WTC11 (cell line): Measurements from ENCODE around the gene MVK. TPM values are rescaled to one million over a fixed set of nuclear protein-coding genes. Genes with fewer than 3 reads are reported as not detected.

Experiments used
- ATAC-seq: fragments of 200-7000 bp; cut with Tn5 transposase; 2 replicates; pipeline ENCODE4 v1.10.0; 2021; ENCODE audit warnings: mild to moderate bottlenecking, moderate library complexity
- CTCF ChIA-PET: fragments of 300-600 bp; sonication (Branson Sonifier 250); formaldehyde crosslinking; loops from one replicate; lab custom pipeline; 2021; ENCODE audit warnings: antibody characterized with exemption; lab: Charles Lee
- POLR2A ChIA-PET: fragments of 350-600 bp; sonication (Branson Sonifier 250); formaldehyde crosslinking; loops from one replicate; lab custom pipeline; 2021; ENCODE audit warnings: antibody characterized with exemption; lab: Charles Lee
- DNase-seq: peaks from one replicate; pipeline ENCODE4 v3.0.0; 2021; ENCODE audit warnings: low spot score
- H3K27ac Mint-ChIP-seq: 2 replicates; pipeline ENCODE4 v1.8.0; 2021; ENCODE audit warnings: mixed read lengths
- H3K27me3 Mint-ChIP-seq: 2 replicates; pipeline ENCODE4 v1.8.0; 2021; ENCODE audit warnings: low read depth, mild to moderate bottlenecking, moderate library complexity, mixed read lengths
- H3K36me3 Mint-ChIP-seq: 2 replicates; pipeline ENCODE4 v1.8.0; 2021; ENCODE audit warnings: mixed read lengths
- H3K4me1 Mint-ChIP-seq: 2 replicates; pipeline ENCODE4 v1.8.0; 2022; ENCODE audit warnings: mixed read lengths
- H3K4me3 Mint-ChIP-seq: 2 replicates; pipeline ENCODE4 v1.8.0; 2021; ENCODE audit warnings: mild to moderate bottlenecking, moderate library complexity, mixed read lengths
- H3K9me3 Mint-ChIP-seq: 2 replicates; pipeline ENCODE4 v1.8.0; 2021; ENCODE audit warnings: mixed read lengths
- ATF1 ChIP-seq: sonication (generic); formaldehyde crosslinking; IDR thresholded peaks from 2 replicates; pipeline ENCODE4 v1.8.1; 2023; ENCODE audit warnings: mild to moderate bottlenecking, moderate library complexity, missing genetic modification reagents
- CBFB ChIP-seq: sonication (generic); formaldehyde crosslinking; IDR thresholded peaks from 2 replicates; pipeline ENCODE4 v1.8.1; 2022; ENCODE audit warnings: mild to moderate bottlenecking, low read depth, missing genetic modification reagents
- CREM ChIP-seq: sonication (generic); formaldehyde crosslinking; IDR thresholded peaks from 2 replicates; pipeline ENCODE4 v1.8.1; 2022; ENCODE audit warnings: mild to moderate bottlenecking, missing genetic modification reagents, moderate library complexity
- FOXJ3 ChIP-seq: sonication (generic); formaldehyde crosslinking; IDR thresholded peaks from 2 replicates; pipeline ENCODE4 v1.9.0; 2021; ENCODE audit warnings: missing genetic modification reagents, mild to moderate bottlenecking, borderline replicate concordance
- FOXK1 ChIP-seq: sonication (generic); formaldehyde crosslinking; IDR thresholded peaks from 2 replicates; pipeline ENCODE4 v1.8.0; 2022; ENCODE audit warnings: mild to moderate bottlenecking, moderate library complexity, missing genetic modification reagents
- GABPB1 ChIP-seq: sonication (generic); formaldehyde crosslinking; IDR thresholded peaks from 2 replicates; pipeline ENCODE4 v1.8.1; 2023; ENCODE audit warnings: mild to moderate bottlenecking, missing genetic modification reagents
- GTF2I ChIP-seq: fragments of 250-450 bp; sonication (Bioruptor Pico); conservative IDR thresholded peaks from 2 replicates; pipeline ENCODE4 v1.4.0; 2021; ENCODE audit warnings: mild to moderate bottlenecking
- JAZF1 ChIP-seq: fragments of 250-450 bp; sonication (Bioruptor Pico); IDR thresholded peaks from 2 replicates; pipeline ENCODE4 v1.9.0; 2021; ENCODE audit warnings: moderate library complexity, mild to moderate bottlenecking, inconsistent platforms
- JUN ChIP-seq: sonication (generic); formaldehyde crosslinking; IDR thresholded peaks from 2 replicates; pipeline ENCODE4 v1.8.0; 2023; ENCODE audit warnings: mild to moderate bottlenecking, missing genetic modification reagents
- MXD4 ChIP-seq: fragments of 250-450 bp; sonication (Bioruptor Pico); IDR thresholded peaks from 2 replicates; pipeline ENCODE4 v1.8.0; 2021; ENCODE audit warnings: mild to moderate bottlenecking, moderate library complexity, borderline replicate concordance
- NFATC4 ChIP-seq: fragments of 250-450 bp; sonication (Bioruptor Pico); IDR thresholded peaks from 2 replicates; pipeline ENCODE4 v1.9.0; 2021; ENCODE audit warnings: mild to moderate bottlenecking
- NR1H2 ChIP-seq: sonication (generic); formaldehyde crosslinking; IDR thresholded peaks from 2 replicates; pipeline ENCODE4 v1.9.0; 2021; ENCODE audit warnings: mild to moderate bottlenecking, moderate library complexity, missing genetic modification reagents
- TCF7 ChIP-seq: sonication (generic); formaldehyde crosslinking; IDR thresholded peaks from 2 replicates; pipeline ENCODE4 v1.8.0; 2022; ENCODE audit warnings: mild to moderate bottlenecking, low read depth, missing genetic modification reagents, moderate library complexity
- ZNF232 ChIP-seq: sonication (generic); formaldehyde crosslinking; IDR thresholded peaks from 2 replicates; pipeline ENCODE4 v1.8.0; 2022; ENCODE audit warnings: mild to moderate bottlenecking, missing genetic modification reagents
- ZNF317 ChIP-seq: sonication (generic); formaldehyde crosslinking; IDR thresholded peaks from 2 replicates; pipeline ENCODE4 v1.8.1; 2023; ENCODE audit warnings: low read depth, mild to moderate bottlenecking, moderate library complexity, missing genetic modification reagents, borderline replicate concordance
- ZNF396 ChIP-seq: fragments of 250-450 bp; sonication (Bioruptor Pico); IDR thresholded peaks from 2 replicates; pipeline ENCODE4 v1.8.0; 2021; ENCODE audit warnings: mild to moderate bottlenecking, moderate library complexity, borderline replicate concordance
- ZNF416 ChIP-seq: fragments of 250-450 bp; sonication (Bioruptor Pico); IDR thresholded peaks from 2 replicates; pipeline ENCODE4 v1.9.0; 2021; ENCODE audit warnings: mild to moderate bottlenecking, inconsistent platforms
- total RNA-seq: library from RNA; stranded (reverse); gene quantifications from 3 replicates; pipeline ENCODE4 v1.2.3, GENCODE V29; 2021
- TF ChIP-seq, protein P1 (sequence below): sonication (generic); formaldehyde crosslinking; IDR thresholded peaks from 2 replicates; pipeline ENCODE4 v1.8.1; 2023; ENCODE audit warnings: mild to moderate bottlenecking, missing genetic modification reagents, moderate library complexity
- TF ChIP-seq, protein P2 (sequence below): sonication (generic); formaldehyde crosslinking; IDR thresholded peaks from 2 replicates; pipeline ENCODE4 v1.8.1; 2022; ENCODE audit warnings: mild to moderate bottlenecking, missing genetic modification reagents, moderate library complexity, borderline replicate concordance
- TF ChIP-seq, protein P3 (sequence below): fragments of 200-600 bp; IDR thresholded peaks from 2 replicates; pipeline ENCODE4 v1.8.0; 2022; ENCODE audit warnings: antibody characterized with exemption
- TF ChIP-seq, protein P4 (sequence below): sonication (generic); formaldehyde crosslinking; IDR thresholded peaks from 2 replicates; pipeline ENCODE4 v1.8.1; 2022; ENCODE audit warnings: mild to moderate bottlenecking, moderate library complexity, missing genetic modification reagents
- TF ChIP-seq, protein P5 (sequence below): sonication (generic); formaldehyde crosslinking; IDR thresholded peaks from 2 replicates; pipeline ENCODE4 v1.8.0; 2022; ENCODE audit warnings: missing genetic modification reagents

The MVK gene
- total RNA-seq, 1 experiment from 2014 or later: 13.2 TPM

DNA sequence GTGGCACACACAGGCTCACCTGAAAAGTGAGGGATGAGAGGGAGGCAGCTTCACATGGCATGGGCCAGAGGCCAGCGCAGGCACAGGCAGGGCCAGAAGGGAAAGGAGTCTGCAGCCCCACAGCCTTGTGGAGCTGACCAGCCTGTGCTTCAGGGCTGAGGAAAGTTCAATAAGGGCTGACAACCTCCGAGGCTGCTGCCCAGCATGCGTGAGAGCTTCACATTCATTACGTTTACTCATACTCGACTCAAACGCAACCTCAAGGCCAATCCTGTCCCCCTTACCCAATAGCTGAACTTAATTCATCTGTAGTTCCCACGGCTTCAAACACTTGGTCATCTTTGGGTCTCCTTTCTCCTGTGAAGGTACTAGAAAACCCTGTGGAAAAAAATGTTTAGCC is 5.1 kb upstream of the MVK start (continued):
- TF ChIP-seq, protein P1, sequence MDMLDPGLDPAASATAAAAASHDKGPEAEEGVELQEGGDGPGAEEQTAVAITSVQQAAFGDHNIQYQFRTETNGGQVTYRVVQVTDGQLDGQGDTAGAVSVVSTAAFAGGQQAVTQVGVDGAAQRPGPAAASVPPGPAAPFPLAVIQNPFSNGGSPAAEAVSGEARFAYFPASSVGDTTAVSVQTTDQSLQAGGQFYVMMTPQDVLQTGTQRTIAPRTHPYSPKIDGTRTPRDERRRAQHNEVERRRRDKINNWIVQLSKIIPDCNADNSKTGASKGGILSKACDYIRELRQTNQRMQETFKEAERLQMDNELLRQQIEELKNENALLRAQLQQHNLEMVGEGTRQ: no peak
- TF ChIP-seq GABPB1 (CRISPR knock-in tag): no peak
- no peak for TF ChIP-seq GTF2I

DNA sequence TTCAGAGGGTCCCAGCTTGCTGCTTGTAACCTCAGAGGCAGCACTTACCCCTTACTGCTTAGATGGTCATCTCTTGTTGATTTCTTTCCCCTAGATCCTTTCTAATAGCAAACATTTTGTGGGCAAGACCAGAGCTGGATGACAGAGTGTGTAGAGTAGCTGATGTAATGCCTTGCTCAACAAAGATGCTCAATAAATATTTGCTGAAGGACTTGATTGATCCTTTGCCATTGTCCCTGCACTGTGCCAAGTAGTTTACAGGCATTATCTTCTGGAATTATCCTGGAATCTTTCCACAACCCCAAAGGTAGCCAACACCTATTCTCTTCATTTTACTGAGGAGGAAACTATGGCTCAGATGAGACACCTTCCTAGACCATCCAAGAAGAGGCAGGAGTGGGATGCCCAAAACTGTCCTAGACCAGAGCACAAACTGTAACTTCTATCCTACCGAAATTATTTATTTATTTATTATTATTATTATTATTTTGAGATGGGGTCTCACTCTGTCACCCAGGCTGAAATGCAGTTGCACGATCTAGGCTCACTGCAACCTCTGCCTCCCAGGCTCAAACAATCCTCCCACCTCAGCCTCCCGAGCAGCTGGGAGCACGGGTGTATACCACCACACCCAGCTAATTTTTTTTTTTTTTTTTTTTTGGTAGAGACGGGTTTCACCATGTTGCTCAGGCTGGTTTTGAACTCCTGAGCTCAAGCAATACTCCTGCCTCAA is 1.7 kb upstream of the MVK start:
- H3K27me3 Mint-ChIP-seq: no peaks in the 10 kb centered on the region
- ChIA-PET CTCF (interaction anchor here (0.5 to 2.0 kb wide), 3 partner anchors 68 to 273 kb away, joined by 3 to 6 read pairs (median 6); no protein-coding TSS in a partner anchor), POLR2A (interaction anchor here (0.6 kb wide), 1 partner anchor 17 kb away, joined by 5 read pairs; no protein-coding TSS in a partner anchor)
- peaks cover 17% of the 10 kb centered on the region for H3K4me1 Mint-ChIP-seq
- no peaks in the 10 kb centered on the region for H3K9me3 Mint-ChIP-seq
- ATAC-seq: no peak
- DNase-seq: no peak
- peak overlapping the region; percentile 28 for H3K27ac Mint-ChIP-seq
- H3K36me3 Mint-ChIP-seq: peaks cover 20% of the 10 kb centered on the region
- TF ChIP-seq GABPB1 (CRISPR knock-in tag): peak; percentile 70
- TF ChIP-seq, protein P2, sequence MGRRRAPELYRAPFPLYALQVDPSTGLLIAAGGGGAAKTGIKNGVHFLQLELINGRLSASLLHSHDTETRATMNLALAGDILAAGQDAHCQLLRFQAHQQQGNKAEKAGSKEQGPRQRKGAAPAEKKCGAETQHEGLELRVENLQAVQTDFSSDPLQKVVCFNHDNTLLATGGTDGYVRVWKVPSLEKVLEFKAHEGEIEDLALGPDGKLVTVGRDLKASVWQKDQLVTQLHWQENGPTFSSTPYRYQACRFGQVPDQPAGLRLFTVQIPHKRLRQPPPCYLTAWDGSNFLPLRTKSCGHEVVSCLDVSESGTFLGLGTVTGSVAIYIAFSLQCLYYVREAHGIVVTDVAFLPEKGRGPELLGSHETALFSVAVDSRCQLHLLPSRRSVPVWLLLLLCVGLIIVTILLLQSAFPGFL: no peak
- H3K4me3 Mint-ChIP-seq: no peak overlapping the region

DNA sequence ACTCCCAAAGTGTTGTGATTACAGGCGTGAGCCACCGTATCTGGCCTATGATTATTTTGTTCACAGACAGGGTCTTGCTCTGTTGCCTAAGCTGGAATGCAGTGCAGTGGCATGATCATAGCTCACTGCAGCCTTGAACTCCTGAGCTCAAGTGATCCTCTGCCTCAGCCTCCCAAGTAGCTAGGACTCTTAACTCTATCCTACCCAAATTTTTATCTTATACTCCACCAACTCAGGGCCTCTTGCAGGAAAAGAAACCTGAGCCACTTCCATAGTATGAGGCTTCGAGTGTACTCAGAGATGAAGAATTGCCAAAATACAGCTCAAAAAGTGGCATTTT is 1.1 kb upstream of the MVK start:
- no peak for DNase-seq
- H3K9me3 Mint-ChIP-seq: no peaks in the 10 kb centered on the region
- POLR2A ChIA-PET: interaction anchor here (0.6 kb wide), 1 partner anchor 17 kb away, joined by 5 read pairs; no protein-coding TSS in a partner anchor
- peak overlapping the region; percentile 97 for H3K27ac Mint-ChIP-seq
- no peaks in the 10 kb centered on the region for H3K27me3 Mint-ChIP-seq
- H3K36me3 Mint-ChIP-seq: peaks cover 22% of the 10 kb centered on the region
- no peak for TF ChIP-seq CREM
- TF ChIP-seq ATF1 (CRISPR knock-in tag): no peak
- TF ChIP-seq ZNF416 (CRISPR knock-in tag): no peak
- no peak for TF ChIP-seq ZNF317 (CRISPR knock-in tag)
- TF ChIP-seq, protein P3, sequence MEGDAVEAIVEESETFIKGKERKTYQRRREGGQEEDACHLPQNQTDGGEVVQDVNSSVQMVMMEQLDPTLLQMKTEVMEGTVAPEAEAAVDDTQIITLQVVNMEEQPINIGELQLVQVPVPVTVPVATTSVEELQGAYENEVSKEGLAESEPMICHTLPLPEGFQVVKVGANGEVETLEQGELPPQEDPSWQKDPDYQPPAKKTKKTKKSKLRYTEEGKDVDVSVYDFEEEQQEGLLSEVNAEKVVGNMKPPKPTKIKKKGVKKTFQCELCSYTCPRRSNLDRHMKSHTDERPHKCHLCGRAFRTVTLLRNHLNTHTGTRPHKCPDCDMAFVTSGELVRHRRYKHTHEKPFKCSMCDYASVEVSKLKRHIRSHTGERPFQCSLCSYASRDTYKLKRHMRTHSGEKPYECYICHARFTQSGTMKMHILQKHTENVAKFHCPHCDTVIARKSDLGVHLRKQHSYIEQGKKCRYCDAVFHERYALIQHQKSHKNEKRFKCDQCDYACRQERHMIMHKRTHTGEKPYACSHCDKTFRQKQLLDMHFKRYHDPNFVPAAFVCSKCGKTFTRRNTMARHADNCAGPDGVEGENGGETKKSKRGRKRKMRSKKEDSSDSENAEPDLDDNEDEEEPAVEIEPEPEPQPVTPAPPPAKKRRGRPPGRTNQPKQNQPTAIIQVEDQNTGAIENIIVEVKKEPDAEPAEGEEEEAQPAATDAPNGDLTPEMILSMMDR: no peak
- no peak for TF ChIP-seq TCF7 (CRISPR knock-in tag)
- no peak for TF ChIP-seq MXD4 (CRISPR knock-in tag)
- TF ChIP-seq FOXJ3 (CRISPR knock-in tag): no peak
- TF ChIP-seq FOXK1: no peak
- no peak for TF ChIP-seq NR1H2
- no peak for TF ChIP-seq JUN (CRISPR knock-in tag)
- TF ChIP-seq, protein P4, sequence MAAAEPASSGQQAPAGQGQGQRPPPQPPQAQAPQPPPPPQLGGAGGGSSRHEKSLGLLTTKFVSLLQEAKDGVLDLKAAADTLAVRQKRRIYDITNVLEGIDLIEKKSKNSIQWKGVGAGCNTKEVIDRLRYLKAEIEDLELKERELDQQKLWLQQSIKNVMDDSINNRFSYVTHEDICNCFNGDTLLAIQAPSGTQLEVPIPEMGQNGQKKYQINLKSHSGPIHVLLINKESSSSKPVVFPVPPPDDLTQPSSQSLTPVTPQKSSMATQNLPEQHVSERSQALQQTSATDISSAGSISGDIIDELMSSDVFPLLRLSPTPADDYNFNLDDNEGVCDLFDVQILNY (CRISPR knock-in tag): no peak
- no peak for TF ChIP-seq JAZF1 (CRISPR knock-in tag)
- no peak for TF ChIP-seq NFATC4 (CRISPR knock-in tag)
- no peak for TF ChIP-seq CBFB (CRISPR knock-in tag)
- no peak for TF ChIP-seq ZNF232
- no peak for TF ChIP-seq ZNF396 (CRISPR knock-in tag)
- TF ChIP-seq, protein P5, sequence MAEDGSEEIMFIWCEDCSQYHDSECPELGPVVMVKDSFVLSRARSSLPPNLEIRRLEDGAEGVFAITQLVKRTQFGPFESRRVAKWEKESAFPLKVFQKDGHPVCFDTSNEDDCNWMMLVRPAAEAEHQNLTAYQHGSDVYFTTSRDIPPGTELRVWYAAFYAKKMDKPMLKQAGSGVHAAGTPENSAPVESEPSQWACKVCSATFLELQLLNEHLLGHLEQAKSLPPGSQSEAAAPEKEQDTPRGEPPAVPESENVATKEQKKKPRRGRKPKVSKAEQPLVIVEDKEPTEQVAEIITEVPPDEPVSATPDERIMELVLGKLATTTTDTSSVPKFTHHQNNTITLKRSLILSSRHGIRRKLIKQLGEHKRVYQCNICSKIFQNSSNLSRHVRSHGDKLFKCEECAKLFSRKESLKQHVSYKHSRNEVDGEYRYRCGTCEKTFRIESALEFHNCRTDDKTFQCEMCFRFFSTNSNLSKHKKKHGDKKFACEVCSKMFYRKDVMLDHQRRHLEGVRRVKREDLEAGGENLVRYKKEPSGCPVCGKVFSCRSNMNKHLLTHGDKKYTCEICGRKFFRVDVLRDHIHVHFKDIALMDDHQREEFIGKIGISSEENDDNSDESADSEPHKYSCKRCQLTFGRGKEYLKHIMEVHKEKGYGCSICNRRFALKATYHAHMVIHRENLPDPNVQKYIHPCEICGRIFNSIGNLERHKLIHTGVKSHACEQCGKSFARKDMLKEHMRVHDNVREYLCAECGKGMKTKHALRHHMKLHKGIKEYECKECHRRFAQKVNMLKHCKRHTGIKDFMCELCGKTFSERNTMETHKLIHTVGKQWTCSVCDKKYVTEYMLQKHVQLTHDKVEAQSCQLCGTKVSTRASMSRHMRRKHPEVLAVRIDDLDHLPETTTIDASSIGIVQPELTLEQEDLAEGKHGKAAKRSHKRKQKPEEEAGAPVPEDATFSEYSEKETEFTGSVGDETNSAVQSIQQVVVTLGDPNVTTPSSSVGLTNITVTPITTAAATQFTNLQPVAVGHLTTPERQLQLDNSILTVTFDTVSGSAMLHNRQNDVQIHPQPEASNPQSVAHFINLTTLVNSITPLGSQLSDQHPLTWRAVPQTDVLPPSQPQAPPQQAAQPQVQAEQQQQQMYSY (CRISPR knock-in tag): no peak
- H3K4me1 Mint-ChIP-seq: peaks cover 17% of the 10 kb centered on the region
- CTCF ChIA-PET: interaction anchor here (0.9 to 2.2 kb wide), 4 partner anchors 10 to 273 kb away, joined by 3 to 13 read pairs (median 6); no protein-coding TSS in a partner anchor
- peak overlapping the region; percentile 81 for H3K4me3 Mint-ChIP-seq
- no peak for ATAC-seq
